ENCODE measurements around the gene CFD. TPM values are rescaled to one million over a fixed set of nuclear protein-coding genes. Genes with fewer than 3 reads are reported as not detected.

CFD gene
- total RNA-seq, 4 donors from 2014 or later, result 1,367 to 3,469 (median 2,171) TPM

DNA sequence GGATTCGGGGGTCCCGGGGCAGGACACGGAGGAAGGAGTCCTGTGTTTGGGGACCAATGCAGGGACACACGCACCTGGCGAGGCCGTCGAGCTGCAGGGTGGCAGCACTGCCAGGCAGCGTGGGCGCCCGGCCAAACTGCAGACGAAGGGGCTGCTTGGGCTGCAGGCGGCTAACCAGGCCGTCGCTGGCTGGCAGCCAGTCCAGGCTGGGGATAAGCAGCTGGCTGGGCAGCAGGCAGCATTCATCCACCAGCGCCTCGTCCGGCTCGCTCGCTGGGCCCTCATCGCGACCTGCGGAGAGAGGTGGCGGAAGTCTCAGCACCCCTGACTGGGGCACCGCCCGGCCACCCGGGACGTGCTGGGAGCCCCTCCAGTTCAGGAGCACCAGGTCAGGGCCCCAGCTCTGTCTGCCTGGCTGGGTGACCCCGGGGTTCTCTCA is 11.5 kb downstream of the CFD start:
- ATAC-seq (ENCODE audit: low FRiP score) (no peak), DNase-seq (ENCODE audit: low spot score) (no peak)
- no peak for TF ChIP-seq CTCF (IDR thresholded peaks at IDR 0.05)

GRCh38 chr19:871446-872265 is 12.2 kb downstream of the CFD start:
- no peak for ATAC-seq (ENCODE audit: low FRiP score)
- DNase-seq (ENCODE audit: low spot score), result no peak
- TF ChIP-seq CTCF (IDR thresholded peaks at IDR 0.05), result no peak

- TF ChIP-seq CTCF (IDR thresholded peaks at IDR 0.05), result no peak
- DNase-seq (ENCODE audit: low spot score), result no peak
- ATAC-seq (ENCODE audit: low FRiP score), result no peak
Observed at GRCh38 chr19:872266-872951, 12.9 kb downstream of the CFD start.

- no peak for ATAC-seq (ENCODE audit: low FRiP score)
- no peak for TF ChIP-seq CTCF (IDR thresholded peaks at IDR 0.05)
- no peak for DNase-seq (ENCODE audit: low spot score)
Observed at GRCh38 chr19:873084-873483, 13.6 kb downstream of the CFD start.

- no peak for TF ChIP-seq CTCF (IDR thresholded peaks at IDR 0.05)
- DNase-seq (ENCODE audit: low spot score), result no peak
- no peak for ATAC-seq (ENCODE audit: low FRiP score)
Observed at GRCh38 chr19:873561-874041, 14.1 kb downstream of the CFD start.

GRCh38 chr19:875265-875879 is 15.9 kb downstream of the CFD start:
- no peak for TF ChIP-seq CTCF (IDR thresholded peaks at IDR 0.05)
- ATAC-seq (ENCODE audit: low FRiP score) (no peak), DNase-seq (ENCODE audit: low spot score) (no peak)

Data from omental fat pad (tissue), 4 donors.